Thoracic aorta (tissue), 2 donors: ENCODE results near the gene KCNH8. TPM values are rescaled to one million over a fixed set of nuclear protein-coding genes. Genes with fewer than 3 reads are reported as not detected.

Experiments used
- ATAC-seq: fragments of 150-250 bp; one replicate; pipeline ENCODE4 v1.8.0; 2017; ENCODE audit warnings: low read depth; ENCODE audit not compliant: insufficient number of reproducible peaks, low FRiP score
- DNase-seq: peaks from one replicate; pipeline ENCODE4 v3.0.0-alpha.2; 2020; ENCODE audit warnings: low spot score
- H3K27ac ChIP-seq, 2 donors: fragments of 200-600 bp; sonication (generic); 1 replicate in 1 of 2; 2 replicates in 1 of 2; pipeline ENCODE4 v1.5.1; 2016; ENCODE audit warnings: mild to moderate bottlenecking in 2 of 2, moderate library complexity in 2 of 2
- H3K27me3 ChIP-seq: fragments of 200-600 bp; sonication (generic); replicated peaks from 2 replicates; pipeline ENCODE4 v1.6.0; 2016; ENCODE audit warnings: mild to moderate bottlenecking; ENCODE audit not compliant: insufficient read depth
- H3K36me3 ChIP-seq: fragments of 200-600 bp; sonication (generic); one replicate; pipeline ENCODE4 v1.5.1; 2016
- H3K4me1 ChIP-seq, 2 donors: fragments of 200-600 bp; sonication (generic); 1 replicate in 1 of 2; 2 replicates in 1 of 2; pipeline versions ENCODE4 v1.5.1 to v1.6.0; 2016; ENCODE audit warnings: low read depth in 2 of 2, mild to moderate bottlenecking in 1 of 2; ENCODE audit not compliant: control insufficient read depth in 1 of 2
- H3K4me3 ChIP-seq: fragments of 200-600 bp; sonication (generic); 2 replicates; pipeline ENCODE4 v1.5.1; 2016; ENCODE audit warnings: mild to moderate bottlenecking
- H3K9me3 ChIP-seq: fragments of 200-600 bp; sonication (generic); 2 replicates; pipeline ENCODE4 v1.5.1; 2016
- CTCF ChIP-seq: fragments of 200-600 bp; sonication (generic); IDR thresholded peaks from one replicate; pipeline ENCODE4 v1.5.1; 2019; ENCODE audit warnings: antibody characterized with exemption
- total RNA-seq, 2 donors: library from RNA; depleted of rRNA; stranded (reverse); fragments of >200 nt; gene quantifications; one replicate each; pipeline versions ENCODE4 v1.1.0 to v1.2.3, GENCODE V29; 2016

KCNH8 gene
- total RNA-seq, 2 donors from 2014 or later, result 0.07 TPM; not detected in 1

- no peak for TF ChIP-seq CTCF
- DNase-seq, result no peak
- Histone ChIP-seq H3K4me1 (no peaks in the 10 kb centered on the region), H3K9me3 (no peaks in the 10 kb centered on the region), H3K36me3 (no peaks in the 10 kb centered on the region), H3K4me3 (no peak overlapping the region), H3K27ac (no peak overlapping the region), H3K27me3 (no peaks in the 10 kb centered on the region)
- ATAC-seq, result no peak
Measured at GRCh38 chr3:19106307-19106706, 42.0 kb upstream of the KCNH8 start.

- H3K27me3 ChIP-seq, result no peaks in the 10 kb centered on the region
- no peak overlapping the region for H3K4me3 ChIP-seq
- H3K9me3 ChIP-seq, result no peaks in the 10 kb centered on the region
- H3K4me1 ChIP-seq, result no peaks in the 10 kb centered on the region
- no peaks in the 10 kb centered on the region for H3K36me3 ChIP-seq
- no peak overlapping the region for H3K27ac ChIP-seq
- ATAC-seq (no peak), DNase-seq (no peak)
- TF ChIP-seq CTCF, result no peak
Measured at GRCh38 chr3:19107719-19108118, 40.6 kb upstream of the KCNH8 start.

GRCh38 chr3:19110335-19110895, 37.9 kb upstream of the KCNH8 start:
- no peak overlapping the region for H3K27ac ChIP-seq
- no peak for TF ChIP-seq CTCF

GRCh38 chr3:19114461-19114860, 33.8 kb upstream of the KCNH8 start:
- Histone ChIP-seq H3K36me3 (no peaks in the 10 kb centered on the region), H3K4me3 (no peak overlapping the region), H3K9me3 (peaks cover 3% of the 10 kb centered on the region), H3K27ac (no peak overlapping the region), H3K27me3 (no peaks in the 10 kb centered on the region), H3K4me1 (no peaks in the 10 kb centered on the region)
- DNase-seq (no peak), ATAC-seq (no peak)
- no peak for TF ChIP-seq CTCF

More at GRCh38 chr3:19110335-19110895, 37.9 kb upstream of the KCNH8 start:
- Histone ChIP-seq H3K27me3 (no peaks in the 10 kb centered on the region), H3K9me3 (no peaks in the 10 kb centered on the region), H3K4me3 (no peak overlapping the region), H3K36me3 (no peaks in the 10 kb centered on the region), H3K4me1 (no peaks in the 10 kb centered on the region)
- DNase-seq (no peak), ATAC-seq (no peak)

GRCh38 chr3:19116239-19116638, 32.1 kb upstream of the KCNH8 start:
- no peaks in the 10 kb centered on the region for H3K27me3 ChIP-seq
- no peaks in the 10 kb centered on the region for H3K4me1 ChIP-seq
- no peak for TF ChIP-seq CTCF
- ATAC-seq (no peak), DNase-seq (no peak)
- H3K9me3 ChIP-seq, result peaks cover 3% of the 10 kb centered on the region
- no peak overlapping the region for H3K27ac ChIP-seq
- no peaks in the 10 kb centered on the region for H3K36me3 ChIP-seq
- H3K4me3 ChIP-seq, result no peak overlapping the region
